Astrocyte (in vitro differentiated cells and primary cell): ENCODE measurements around the gene SVEP1. TPM values are rescaled to one million over a fixed set of nuclear protein-coding genes. Genes with fewer than 3 reads are reported as not detected.
"Not testable (repeated sequence)": the region's sequence is repeated elsewhere in the genome, so short reads cannot be mapped to it uniquely, and the experiment has no call there.

Experiments
- DNase-seq: peaks from one replicate; pipeline ENCODE4 v3.0.0-alpha.2; 2010; ENCODE audit warnings: low read depth
- FAIRE-seq: peaks from 2 replicates; lab custom pipeline; 2011; peaks lifted over from hg19 to GRCh38; lab: Jason Lieb, UNC
- H2AFZ ChIP-seq: 2 replicates; pipeline ENCODE4 v1.6.0; 2012; ENCODE audit warnings: low read depth, low read length, inconsistent platforms
- H3K27ac ChIP-seq: 2 replicates; pipeline ENCODE4 v1.5.1; 2011; ENCODE audit warnings: low read depth, low read length, inconsistent platforms
- H3K27me3 ChIP-seq: 2 replicates; pipeline ENCODE4 v1.6.0; 2011; ENCODE audit warnings: low read length, inconsistent platforms; ENCODE audit not compliant: insufficient read depth
- H3K36me3 ChIP-seq: 2 replicates; pipeline ENCODE4 v1.5.1; 2011; ENCODE audit warnings: low read length, inconsistent platforms; ENCODE audit not compliant: insufficient read depth
- H3K4me1 ChIP-seq: 2 replicates; pipeline ENCODE4 v1.5.1; 2011; ENCODE audit warnings: low read length, inconsistent platforms; ENCODE audit not compliant: insufficient read depth
- H3K4me2 ChIP-seq: 2 replicates; pipeline ENCODE4 v1.6.0; 2012; ENCODE audit warnings: low read length, inconsistent platforms
- H3K4me3 ChIP-seq: 2 replicates; pipeline ENCODE4 v1.5.1; 2011; ENCODE audit warnings: low read depth, mild to moderate bottlenecking, low read length, inconsistent platforms; ENCODE audit not compliant: insufficient read depth
- H3K79me2 ChIP-seq: 2 replicates; pipeline ENCODE4 v1.6.0; 2012; ENCODE audit warnings: mild to moderate bottlenecking, low read length, inconsistent platforms; ENCODE audit not compliant: insufficient read depth
- H3K9ac ChIP-seq: 2 replicates; pipeline ENCODE4 v1.6.0; 2012; ENCODE audit warnings: mild to moderate bottlenecking, low read length, inconsistent platforms
- H3K9me3 ChIP-seq: 2 replicates; pipeline ENCODE4 v1.5.1; 2012; ENCODE audit warnings: low read depth, mild to moderate bottlenecking, low read length, inconsistent platforms; ENCODE audit not compliant: insufficient read depth
- H4K20me1 ChIP-seq: 2 replicates; pipeline ENCODE4 v1.6.0; 2012; ENCODE audit warnings: low read length, inconsistent platforms; ENCODE audit not compliant: insufficient read depth
- H3K27ac Mint-ChIP-seq: one replicate; pipeline ENCODE4 v1.8.0; 2021; ENCODE audit warnings: mild to moderate bottlenecking, mixed read lengths; ENCODE audit not compliant: unreplicated experiment
- H3K27me3 Mint-ChIP-seq: one replicate; pipeline ENCODE4 v1.8.0; 2021; ENCODE audit warnings: low read depth, mixed read lengths; ENCODE audit not compliant: unreplicated experiment
- H3K36me3 Mint-ChIP-seq: one replicate; pipeline ENCODE4 v1.8.0; 2021; ENCODE audit warnings: low read depth, mixed read lengths; ENCODE audit not compliant: unreplicated experiment
- H3K4me1 Mint-ChIP-seq: one replicate; pipeline ENCODE4 v1.8.0; 2021; ENCODE audit warnings: low read depth, mixed read lengths; ENCODE audit not compliant: unreplicated experiment
- H3K4me3 Mint-ChIP-seq: one replicate; pipeline ENCODE4 v1.8.0; 2021; ENCODE audit warnings: mild to moderate bottlenecking, moderate library complexity, mixed read lengths; ENCODE audit not compliant: unreplicated experiment
- H3K9me3 Mint-ChIP-seq: one replicate; pipeline ENCODE4 v1.8.0; 2021; ENCODE audit warnings: mild to moderate bottlenecking, mixed read lengths; ENCODE audit not compliant: unreplicated experiment
- CTCF ChIP-seq: IDR thresholded peaks from 2 replicates; pipeline ENCODE4 v1.5.1; 2011; ENCODE audit warnings: low read depth, mild to moderate bottlenecking, inconsistent platforms, low read length, moderate library complexity; ENCODE audit not compliant: insufficient read depth
- EZH2 ChIP-seq: IDR thresholded peaks from 2 replicates; pipeline ENCODE4 v1.6.1; 2012; ENCODE audit warnings: mild to moderate bottlenecking, low read length, inconsistent platforms; ENCODE audit not compliant: insufficient read depth
- total RNA-seq: library from RNA; stranded (reverse); gene quantifications from 2 replicates; pipeline ENCODE4 v1.2.1, GENCODE V29; 2021

The SVEP1 gene
- total RNA-seq, 1 donor from 2014 or later = 1.1 TPM

GRCh38 chr9:110619831-110620230 is 40.3 kb upstream of the SVEP1 start:
- no peak overlapping the region for H3K4me2 ChIP-seq
- H3K36me3 Mint-ChIP-seq = no peaks in the 10 kb centered on the region
- no peak overlapping the region for H2AFZ ChIP-seq
- no peak overlapping the region for H3K27ac ChIP-seq
- peak; percentile 58 for DNase-seq
- H3K9me3 ChIP-seq = no peaks in the 10 kb centered on the region
- H3K4me1 ChIP-seq = peaks cover 4% of the 10 kb centered on the region
- no peaks in the 10 kb centered on the region for H3K9me3 Mint-ChIP-seq
- H3K36me3 ChIP-seq = no peaks in the 10 kb centered on the region
- H3K4me1 Mint-ChIP-seq = peaks cover 6% of the 10 kb centered on the region
- H3K4me3 Mint-ChIP-seq = no peak overlapping the region
- H4K20me1 ChIP-seq = no peaks in the 10 kb centered on the region
- no peaks in the 10 kb centered on the region for H3K27me3 Mint-ChIP-seq
- TF ChIP-seq EZH2 (no peak), CTCF (no peak)
- no peaks in the 10 kb centered on the region for H3K79me2 ChIP-seq
- peak; percentile 86 for FAIRE-seq
- H3K27me3 ChIP-seq = no peaks in the 10 kb centered on the region
- peak overlapping the region; percentile 43 for H3K27ac Mint-ChIP-seq
- H3K9ac ChIP-seq = no peak overlapping the region
- H3K4me3 ChIP-seq = no peak overlapping the region

- Histone ChIP-seq H2AFZ (no peak overlapping the region), H4K20me1 (no peaks in the 10 kb centered on the region), H3K4me2 (no peak overlapping the region), H3K79me2 (no peaks in the 10 kb centered on the region), H3K36me3 (no peaks in the 10 kb centered on the region), H3K4me3 (no peak overlapping the region), H3K4me1 (peaks cover 4% of the 10 kb centered on the region), H3K9me3 (no peaks in the 10 kb centered on the region), H3K27ac (no peak overlapping the region), H3K9ac (no peak overlapping the region), H3K27me3 (no peaks in the 10 kb centered on the region)
- no peak overlapping the region for H3K4me3 Mint-ChIP-seq
- DNase-seq (peak; percentile 77), FAIRE-seq (peak; percentile 56)
- TF ChIP-seq CTCF (no peak), EZH2 (no peak)
- peak overlapping the region; percentile 55 for H3K27ac Mint-ChIP-seq
- no peaks in the 10 kb centered on the region for H3K27me3 Mint-ChIP-seq
- H3K4me1 Mint-ChIP-seq = peaks cover 6% of the 10 kb centered on the region
- no peaks in the 10 kb centered on the region for H3K9me3 Mint-ChIP-seq
- H3K36me3 Mint-ChIP-seq = no peaks in the 10 kb centered on the region
Observed at GRCh38 chr9:110615498-110615897, 36.0 kb upstream of the SVEP1 start.

- not testable (repeated sequence) for H3K4me1 ChIP-seq, DNase-seq, FAIRE-seq, H3K9me3 ChIP-seq, H3K4me3 Mint-ChIP-seq, H3K4me1 Mint-ChIP-seq, H3K27ac Mint-ChIP-seq, H3K9me3 Mint-ChIP-seq, H3K36me3 Mint-ChIP-seq, H2AFZ ChIP-seq, H3K27me3 Mint-ChIP-seq, H3K27ac ChIP-seq, H3K4me3 ChIP-seq, H3K4me2 ChIP-seq, H3K36me3 ChIP-seq, H3K79me2 ChIP-seq, H3K9ac ChIP-seq, H4K20me1 ChIP-seq, H3K27me3 ChIP-seq
Observed at GRCh38 chr9:110614576-110614975, 35.0 kb upstream of the SVEP1 start.
